ENCODE measurements around the gene RPL3. TPM values are rescaled to one million over a fixed set of nuclear protein-coding genes. Genes with fewer than 3 reads are reported as not detected.

The RPL3 gene
- total RNA-seq, 1 experiment from 2014 or later: 3,009 TPM

GRCh38 chr22:39291523-39291922 is 27.9 kb downstream of the RPL3 start:
- ChIA-PET POLR2A (no interaction called here), CTCF (interaction anchor here (0.6 to 3.2 kb wide), 11 partner anchors 12 to 161 kb away, joined by 3 to 13 read pairs (median 4); partner anchors contain the start of gene PDGFB)
- DNase-seq (ENCODE audit: low spot score) (no peak), ATAC-seq (no peak; the same call in 1 of the 2 replicates)
- no peak overlapping the region for H3K27ac Mint-ChIP-seq
- peaks cover 12% of the 10 kb centered on the region for H3K4me1 Mint-ChIP-seq
- no peak for TF ChIP-seq USF2 (CRISPR knock-in tag; IDR thresholded peaks at IDR 0.05)
- no peak for TF ChIP-seq STAT6 (CRISPR knock-in tag; conservative IDR thresholded peaks at IDR 0.05; ENCODE audit: low read depth)
- no peak for TF ChIP-seq NFYB (CRISPR knock-in tag; conservative IDR thresholded peaks at IDR 0.05; ENCODE audit: low read depth)
- no peak for TF ChIP-seq JUN (CRISPR knock-in tag; IDR thresholded peaks at IDR 0.05)
- no peak for TF ChIP-seq ETV6 (CRISPR knock-in tag; IDR thresholded peaks at IDR 0.05)
- no peak for TF ChIP-seq MXD4 (CRISPR knock-in tag; IDR thresholded peaks at IDR 0.05; ENCODE audit: borderline replicate concordance)
- no peaks in the 10 kb centered on the region for H3K27me3 Mint-ChIP-seq (ENCODE audit: low read depth)
- no peaks in the 10 kb centered on the region for H3K36me3 Mint-ChIP-seq
- no peak overlapping the region for H3K4me3 Mint-ChIP-seq
- no peaks in the 10 kb centered on the region for H3K9me3 Mint-ChIP-seq

- Mint-ChIP-seq H3K27me3 (ENCODE audit: low read depth) (no peaks in the 10 kb centered on the region), H3K36me3 (no peaks in the 10 kb centered on the region), H3K4me3 (no peak overlapping the region), H3K9me3 (no peaks in the 10 kb centered on the region), H3K27ac (no peak overlapping the region), H3K4me1 (peaks cover 9% of the 10 kb centered on the region)
- CTCF ChIA-PET: interaction anchor here (0.6 to 3.2 kb wide), 13 partner anchors 12 to 218 kb away, joined by 3 to 13 read pairs (median 4); partner anchors contain the start of gene PDGFB
- ATAC-seq: 0 out of 2 replicates have a peak, but pooled peaks have one; percentile 15
- TF ChIP-seq GTF2I (CRISPR knock-in tag; conservative IDR thresholded peaks at IDR 0.05): no peak
- peak; percentile 36; the same call in 1 of the 2 replicates for TF ChIP-seq GABPB1 (CRISPR knock-in tag; IDR thresholded peaks at IDR 0.05)
- TF ChIP-seq ZBTB21 (CRISPR knock-in tag; IDR thresholded peaks at IDR 0.05; ENCODE audit: borderline replicate concordance): no peak
- TF ChIP-seq TCF7 (CRISPR knock-in tag; IDR thresholded peaks at IDR 0.05; ENCODE audit: low read depth): no peak
- TF ChIP-seq AFF4 (CRISPR knock-in tag; IDR thresholded peaks at IDR 0.05; ENCODE audit: borderline replicate concordance): no peak
- no peak for TF ChIP-seq ZNF425 (CRISPR knock-in tag; conservative IDR thresholded peaks at IDR 0.05)
- TF ChIP-seq IRF2 (CRISPR knock-in tag; IDR thresholded peaks at IDR 0.05; ENCODE audit: borderline replicate concordance, low read depth): no peak
- no peak for TF ChIP-seq ELF4 (CRISPR knock-in tag; IDR thresholded peaks at IDR 0.05; ENCODE audit: low read depth)
- no peak for TF ChIP-seq MLX (CRISPR knock-in tag; IDR thresholded peaks at IDR 0.05)
- DNase-seq (ENCODE audit: low spot score): no peak
- POLR2A ChIA-PET: no interaction called here
Observed at GRCh38 chr22:39290724-39291161, 28.7 kb downstream of the RPL3 start.
